Neural progenitor cell (in vitro differentiated cells): ENCODE results near the gene SYT13. TPM values are rescaled to one million over a fixed set of nuclear protein-coding genes. Genes with fewer than 3 reads are reported as not detected.

Experiments used
- DNase-seq: peaks from one replicate; pipeline ENCODE4 v3.0.0-alpha.2; 2016; ENCODE audit warnings: low spot score
- H2AFZ ChIP-seq: fragments of 200-600 bp; sonication (generic); replicated peaks from 2 replicates; pipeline ENCODE4 v1.6.1; 2016; ENCODE audit warnings: antibody characterized with exemption
- H3F3A ChIP-seq: fragments of 200-600 bp; sonication (generic); 2 replicates; pipeline ENCODE4 v1.6.1; 2016; ENCODE audit warnings: antibody characterized with exemption, low read depth
- H3K27ac ChIP-seq: fragments of 200-600 bp; sonication (generic); 2 replicates; pipeline ENCODE4 v1.5.1; 2016; ENCODE audit warnings: mild to moderate bottlenecking
- H3K27me3 ChIP-seq: fragments of 200-600 bp; sonication (generic); 2 replicates; pipeline ENCODE4 v1.6.1; 2016; ENCODE audit warnings: mild to moderate bottlenecking, moderate library complexity
- H3K36me3 ChIP-seq: fragments of 200-600 bp; sonication (generic); 2 replicates; pipeline ENCODE4 v1.5.1; 2016
- H3K4me1 ChIP-seq: fragments of 200-600 bp; sonication (generic); 2 replicates; pipeline ENCODE4 v1.6.1; 2016; ENCODE audit warnings: mixed run types
- H3K4me2 ChIP-seq: fragments of 200-600 bp; sonication (generic); 2 replicates; pipeline ENCODE4 v1.6.1; 2016
- H3K4me3 ChIP-seq: fragments of 200-600 bp; sonication (generic); 2 replicates; pipeline ENCODE4 v1.5.1; 2016
- H3K79me2 ChIP-seq: fragments of 200-600 bp; sonication (generic); 2 replicates; pipeline ENCODE4 v1.6.1; 2016; ENCODE audit warnings: low read depth
- H3K9ac ChIP-seq: fragments of 200-600 bp; sonication (generic); 2 replicates; pipeline ENCODE4 v1.6.1; 2016
- H3K9me3 ChIP-seq: fragments of 200-600 bp; sonication (generic); 2 replicates; pipeline ENCODE4 v1.5.1; 2016; ENCODE audit warnings: low read depth
- H4K20me1 ChIP-seq: fragments of 200-600 bp; sonication (generic); 2 replicates; pipeline ENCODE4 v1.6.1; 2016; ENCODE audit warnings: low read depth
- H3K27ac Mint-ChIP-seq: 3 replicates; pipeline ENCODE4 v1.8.0; 2021; ENCODE audit warnings: mixed read lengths
- H3K27me3 Mint-ChIP-seq: 2 replicates; pipeline ENCODE4 v1.8.0; 2022; ENCODE audit warnings: low read depth, mild to moderate bottlenecking, inconsistent platforms, moderate library complexity, mixed read lengths; ENCODE audit not compliant: insufficient read depth
- H3K36me3 Mint-ChIP-seq: 3 replicates; pipeline ENCODE4 v1.8.0; 2021; ENCODE audit warnings: mixed read lengths
- H3K4me1 Mint-ChIP-seq: 3 replicates; pipeline ENCODE4 v1.8.0; 2021; ENCODE audit warnings: mixed read lengths
- H3K4me3 Mint-ChIP-seq: 3 replicates; pipeline ENCODE4 v1.8.0; 2021; ENCODE audit warnings: mild to moderate bottlenecking, moderate library complexity, mixed read lengths
- H3K9me3 Mint-ChIP-seq: 3 replicates; pipeline ENCODE4 v1.8.0; 2020; ENCODE audit warnings: mixed read lengths
- CTCF ChIP-seq: fragments of 200-600 bp; sonication (generic); IDR thresholded peaks from 2 replicates; pipeline ENCODE4 v1.5.1; 2017; ENCODE audit warnings: antibody characterized with exemption, mild to moderate bottlenecking
- EZH2 ChIP-seq: fragments of 200-600 bp; sonication (generic); IDR thresholded peaks from 2 replicates; pipeline ENCODE4 v1.6.1; 2017; ENCODE audit warnings: antibody characterized with exemption, mild to moderate bottlenecking, moderate library complexity
- EZH2phosphoT487 ChIP-seq: fragments of 200-600 bp; sonication (generic); IDR thresholded peaks from 2 replicates; pipeline ENCODE4 v1.6.1; 2017; ENCODE audit warnings: antibody characterized with exemption
- total RNA-seq: library from RNA; depleted of rRNA; stranded (reverse); fragments of >200 nt; gene quantifications from 2 replicates; pipeline ENCODE4 v1.2.3, GENCODE V29; 2015; ENCODE audit warnings: low replicate concordance

The SYT13 gene
- total RNA-seq, 1 donor from 2014 or later, result 8.6 TPM

- Mint-ChIP-seq H3K27me3 (peaks cover 2% of the 10 kb centered on the region), H3K36me3 (peaks cover 24% of the 10 kb centered on the region), H3K4me3 (no peak overlapping the region), H3K4me1 (no peaks in the 10 kb centered on the region), H3K27ac (no peak overlapping the region), H3K9me3 (no peaks in the 10 kb centered on the region)
- Histone ChIP-seq H3K36me3 (no peaks in the 10 kb centered on the region), H3K27ac (no peak overlapping the region), H3F3A (no peaks in the 10 kb centered on the region), H3K9ac (no peak overlapping the region), H4K20me1 (no peaks in the 10 kb centered on the region), H3K4me2 (no peak overlapping the region), H2AFZ (no peak overlapping the region), H3K4me1 (no peaks in the 10 kb centered on the region), H3K27me3 (no peaks in the 10 kb centered on the region), H3K4me3 (no peak overlapping the region), H3K79me2 (no peaks in the 10 kb centered on the region), H3K9me3 (no peaks in the 10 kb centered on the region)
- DNase-seq, result no peak
- TF ChIP-seq EZH2phosphoT487, result no peak
- TF ChIP-seq EZH2, result no peak
- TF ChIP-seq CTCF, result no peak
These were observed 59.9 kb downstream of the SYT13 start for GRCh38 chr11:45225961-45226871.

- Histone ChIP-seq H3K9ac (no peak overlapping the region), H4K20me1 (no peaks in the 10 kb centered on the region), H3F3A (no peaks in the 10 kb centered on the region), H3K36me3 (no peaks in the 10 kb centered on the region), H3K4me3 (no peak overlapping the region), H3K79me2 (no peaks in the 10 kb centered on the region), H3K4me1 (no peaks in the 10 kb centered on the region), H3K9me3 (no peaks in the 10 kb centered on the region), H3K4me2 (no peak overlapping the region), H3K27ac (no peak overlapping the region), H3K27me3 (no peaks in the 10 kb centered on the region), H2AFZ (no peak overlapping the region)
- Mint-ChIP-seq H3K27ac (no peak overlapping the region), H3K4me1 (no peaks in the 10 kb centered on the region), H3K9me3 (no peaks in the 10 kb centered on the region), H3K4me3 (no peak overlapping the region), H3K27me3 (peaks cover 2% of the 10 kb centered on the region), H3K36me3 (peaks cover 29% of the 10 kb centered on the region)
- TF ChIP-seq EZH2phosphoT487 (no peak), CTCF (no peak), EZH2 (no peak)
- no peak for DNase-seq
These were observed 60.9 kb downstream of the SYT13 start for GRCh38 chr11:45225277-45225676.

GRCh38 chr11:45224766-45225165 is 61.4 kb downstream of the SYT13 start:
- no peaks in the 10 kb centered on the region for H3K9me3 Mint-ChIP-seq
- no peaks in the 10 kb centered on the region for H3K36me3 ChIP-seq

More at GRCh38 chr11:45224766-45225165, 61.4 kb downstream of the SYT13 start:
- H3K4me2 ChIP-seq, result no peak overlapping the region
- no peak for DNase-seq
- no peak overlapping the region for H3K9ac ChIP-seq
- Mint-ChIP-seq H3K36me3 (peaks cover 29% of the 10 kb centered on the region), H3K27ac (no peak overlapping the region), H3K27me3 (peaks cover 2% of the 10 kb centered on the region), H3K4me3 (no peak overlapping the region), H3K4me1 (no peaks in the 10 kb centered on the region)
- TF ChIP-seq EZH2, result no peak
- no peak for TF ChIP-seq EZH2phosphoT487
- TF ChIP-seq CTCF, result no peak
- H2AFZ ChIP-seq, result no peak overlapping the region
- H3K27ac ChIP-seq, result no peak overlapping the region
- no peaks in the 10 kb centered on the region for H3K9me3 ChIP-seq
- no peaks in the 10 kb centered on the region for H4K20me1 ChIP-seq
- H3K4me1 ChIP-seq, result no peaks in the 10 kb centered on the region
- no peaks in the 10 kb centered on the region for H3K79me2 ChIP-seq
- no peak overlapping the region for H3K4me3 ChIP-seq
- H3F3A ChIP-seq, result no peaks in the 10 kb centered on the region
- H3K27me3 ChIP-seq, result no peaks in the 10 kb centered on the region
